ENCODE data around the gene GANAB.

The GANAB gene

DNA sequence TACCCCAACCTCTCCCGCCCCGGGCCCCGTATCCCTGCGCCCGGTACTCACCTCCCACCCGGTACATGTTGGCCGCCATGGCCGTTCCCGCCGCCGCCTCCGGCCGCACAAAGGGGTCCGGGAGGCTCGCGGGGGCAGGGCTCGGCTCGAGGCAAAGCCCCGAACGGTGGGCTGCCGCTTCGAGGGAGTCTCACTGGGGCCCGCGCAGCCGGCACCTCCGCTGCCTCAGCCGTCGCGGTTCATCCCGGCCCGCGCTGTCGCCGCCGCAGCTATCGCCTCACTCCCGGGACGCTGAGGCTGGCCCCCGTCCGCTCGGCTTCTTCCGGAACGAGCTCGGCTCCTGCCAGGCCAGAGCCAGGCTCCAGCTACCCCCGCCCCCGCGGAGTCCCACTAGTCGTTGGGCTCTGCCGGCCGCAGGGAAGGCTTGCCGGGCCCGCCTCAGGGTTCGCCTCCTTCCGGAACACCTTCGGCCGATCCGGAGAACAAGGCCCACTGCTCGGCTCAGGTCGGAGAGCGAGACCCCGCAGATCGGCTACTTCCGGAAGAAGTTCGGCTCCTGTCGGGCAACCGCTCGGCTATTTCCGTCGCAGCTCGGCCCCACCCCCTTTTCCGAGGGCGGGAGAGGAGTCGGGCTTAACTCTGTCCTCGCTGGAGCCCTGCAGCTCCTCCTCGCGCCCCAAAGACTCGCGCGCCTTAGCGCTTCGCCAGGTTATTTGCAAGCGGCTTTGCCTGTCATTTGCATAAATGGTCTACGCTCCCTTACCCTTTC, 44.9 kb downstream of the GANAB start, which contains the start of gene MTA2:
Gene MTA2, minus strand, starts transcription at position 494 of the 769 bp plus-strand sequence. Its CDS starts 415 bp downstream, at position 79.
- H3K4me2 ChIP-seq (ENCODE audit: low read depth, low read length, poor library complexity, severe bottlenecking): peak within 1 kb of the TSS; percentile 95
- H3F3A ChIP-seq (ENCODE audit: low read depth): no peaks in the 10 kb centered on the region
- H3K9ac ChIP-seq (ENCODE audit: low read depth, low read length, poor library complexity, severe bottlenecking): peak within 1 kb of the TSS; percentile 100
- H2AFZ ChIP-seq (ENCODE audit: low read length): peak within 1 kb of the TSS; percentile 67; the same call in 1 of the 2 replicates
- peaks cover 21% of the 10 kb centered on the region for H3K4me1 ChIP-seq (ENCODE audit: insufficient read depth, low read length, poor library complexity, severe bottlenecking)
- no peak for TF ChIP-seq EZH2phosphoT487 (IDR thresholded peaks at IDR 0.05; ENCODE audit: borderline replicate concordance)
- TF ChIP-seq, protein P1, sequence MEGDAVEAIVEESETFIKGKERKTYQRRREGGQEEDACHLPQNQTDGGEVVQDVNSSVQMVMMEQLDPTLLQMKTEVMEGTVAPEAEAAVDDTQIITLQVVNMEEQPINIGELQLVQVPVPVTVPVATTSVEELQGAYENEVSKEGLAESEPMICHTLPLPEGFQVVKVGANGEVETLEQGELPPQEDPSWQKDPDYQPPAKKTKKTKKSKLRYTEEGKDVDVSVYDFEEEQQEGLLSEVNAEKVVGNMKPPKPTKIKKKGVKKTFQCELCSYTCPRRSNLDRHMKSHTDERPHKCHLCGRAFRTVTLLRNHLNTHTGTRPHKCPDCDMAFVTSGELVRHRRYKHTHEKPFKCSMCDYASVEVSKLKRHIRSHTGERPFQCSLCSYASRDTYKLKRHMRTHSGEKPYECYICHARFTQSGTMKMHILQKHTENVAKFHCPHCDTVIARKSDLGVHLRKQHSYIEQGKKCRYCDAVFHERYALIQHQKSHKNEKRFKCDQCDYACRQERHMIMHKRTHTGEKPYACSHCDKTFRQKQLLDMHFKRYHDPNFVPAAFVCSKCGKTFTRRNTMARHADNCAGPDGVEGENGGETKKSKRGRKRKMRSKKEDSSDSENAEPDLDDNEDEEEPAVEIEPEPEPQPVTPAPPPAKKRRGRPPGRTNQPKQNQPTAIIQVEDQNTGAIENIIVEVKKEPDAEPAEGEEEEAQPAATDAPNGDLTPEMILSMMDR (conservative IDR thresholded peaks at IDR 0.05; ENCODE audit: low read length): no peak
- no peaks in the 10 kb centered on the region for H3K9me2 ChIP-seq (replicated peaks; ENCODE audit: low read depth, low read length)
- H3K79me2 ChIP-seq (ENCODE audit: insufficient read depth, low read length): peaks cover 46% of the 10 kb centered on the region
- no peaks in the 10 kb centered on the region for H3K9me3 ChIP-seq (ENCODE audit: insufficient read depth, low read depth, low read length)
- H4K20me1 ChIP-seq (ENCODE audit: insufficient read depth, low read length, poor library complexity, severe bottlenecking): peaks cover 29% of the 10 kb centered on the region
- H3K4me3 ChIP-seq (ENCODE audit: low read length, poor library complexity, severe bottlenecking): peak within 1 kb of the TSS; percentile 95
- H3K36me3 ChIP-seq (ENCODE audit: insufficient read depth, low read length): peaks cover 16% of the 10 kb centered on the region; the same call in 1 of the 2 replicates
- H3K27me3 ChIP-seq (ENCODE audit: insufficient read depth, low read length, poor library complexity, severe bottlenecking): peaks cover 8% of the 10 kb centered on the region

- H3K9ac ChIP-seq (ENCODE audit: low read depth, low read length, poor library complexity, severe bottlenecking): peak overlapping the region; percentile 100
- H3K9me3 ChIP-seq (ENCODE audit: insufficient read depth, low read depth, low read length): no peaks in the 10 kb centered on the region
- peaks cover 21% of the 10 kb centered on the region; the same call in 1 of the 2 replicates for H3K36me3 ChIP-seq (ENCODE audit: insufficient read depth, low read length)
- no peak for TF ChIP-seq EZH2phosphoT487 (IDR thresholded peaks at IDR 0.05; ENCODE audit: borderline replicate concordance)
- TF ChIP-seq, protein P1 (conservative IDR thresholded peaks at IDR 0.05; ENCODE audit: low read length): no peak
- H3K4me3 ChIP-seq (ENCODE audit: low read length, poor library complexity, severe bottlenecking): peak overlapping the region; percentile 95
- no peaks in the 10 kb centered on the region for H3F3A ChIP-seq (ENCODE audit: low read depth)
- peaks cover 21% of the 10 kb centered on the region for H3K4me1 ChIP-seq (ENCODE audit: insufficient read depth, low read length, poor library complexity, severe bottlenecking)
- H2AFZ ChIP-seq (ENCODE audit: low read length): peak overlapping the region; percentile 67; the same call in 1 of the 2 replicates
- H4K20me1 ChIP-seq (ENCODE audit: insufficient read depth, low read length, poor library complexity, severe bottlenecking): peaks cover 31% of the 10 kb centered on the region
- no peaks in the 10 kb centered on the region for H3K9me2 ChIP-seq (replicated peaks; ENCODE audit: low read depth, low read length)
- H3K4me2 ChIP-seq (ENCODE audit: low read depth, low read length, poor library complexity, severe bottlenecking): peak overlapping the region; percentile 95
- peaks cover 8% of the 10 kb centered on the region for H3K27me3 ChIP-seq (ENCODE audit: insufficient read depth, low read length, poor library complexity, severe bottlenecking)
- H3K79me2 ChIP-seq (ENCODE audit: insufficient read depth, low read length): peaks cover 51% of the 10 kb centered on the region
Observed at GRCh38 chr11:62601122-62601371, 45.4 kb downstream of the GANAB start.

DNA sequence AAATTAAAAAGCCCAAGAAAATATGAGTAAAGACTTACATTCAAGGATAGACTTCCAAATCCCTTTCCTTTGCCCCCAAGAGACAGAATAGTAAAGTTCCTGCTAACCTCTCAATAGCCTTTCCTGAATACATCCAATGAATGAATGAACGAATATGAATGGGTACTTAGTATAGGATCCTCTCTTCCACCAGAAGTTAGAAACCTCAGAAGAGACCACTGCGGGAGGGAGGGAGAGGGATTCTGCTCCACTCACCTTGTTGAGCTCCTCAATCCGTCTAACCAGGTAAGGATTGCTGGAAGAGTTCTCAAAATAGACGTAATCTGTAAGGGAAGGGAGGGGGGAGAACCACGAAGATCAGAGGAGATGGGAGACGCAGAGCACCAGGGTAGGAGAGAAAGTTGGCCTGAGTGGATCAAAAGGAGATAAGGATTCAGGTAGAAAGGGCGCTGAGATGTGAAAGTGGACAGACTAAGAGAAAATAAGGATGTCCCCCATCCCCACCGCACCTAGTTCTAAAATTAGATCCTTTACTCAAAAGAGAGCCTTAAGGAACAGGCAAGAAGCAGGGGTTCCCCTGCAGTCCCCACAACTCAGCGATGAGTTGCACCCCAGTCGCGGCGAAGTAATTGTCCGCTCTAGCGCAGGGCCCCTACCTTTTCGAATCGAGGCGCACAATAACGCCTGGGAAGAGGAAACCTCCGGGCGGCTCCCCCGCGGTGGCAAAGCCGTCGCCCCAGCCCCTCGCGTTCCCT, 45.9 kb downstream of the GANAB start:
- Histone ChIP-seq H4K20me1 (ENCODE audit: insufficient read depth, low read length, poor library complexity, severe bottlenecking) (peaks cover 32% of the 10 kb centered on the region), H2AFZ (ENCODE audit: low read length) (peak overlapping the region; percentile 67; the same call in 1 of the 2 replicates), H3K27me3 (ENCODE audit: insufficient read depth, low read length, poor library complexity, severe bottlenecking) (peaks cover 8% of the 10 kb centered on the region), H3K79me2 (ENCODE audit: insufficient read depth, low read length) (peaks cover 56% of the 10 kb centered on the region), H3K4me1 (ENCODE audit: insufficient read depth, low read length, poor library complexity, severe bottlenecking) (peaks cover 21% of the 10 kb centered on the region), H3K9me2 (replicated peaks; ENCODE audit: low read depth, low read length) (no peaks in the 10 kb centered on the region), H3K9me3 (ENCODE audit: insufficient read depth, low read depth, low read length) (no peaks in the 10 kb centered on the region), H3F3A (ENCODE audit: low read depth) (no peaks in the 10 kb centered on the region), H3K4me2 (ENCODE audit: low read depth, low read length, poor library complexity, severe bottlenecking) (peak overlapping the region; percentile 95), H3K9ac (ENCODE audit: low read depth, low read length, poor library complexity, severe bottlenecking) (peak overlapping the region; percentile 100), H3K36me3 (ENCODE audit: insufficient read depth, low read length) (peaks cover 26% of the 10 kb centered on the region; the same call in 1 of the 2 replicates), H3K4me3 (ENCODE audit: low read length, poor library complexity, severe bottlenecking) (peak overlapping the region; percentile 95)
- TF ChIP-seq, protein P1 (conservative IDR thresholded peaks at IDR 0.05; ENCODE audit: low read length): no peak
- TF ChIP-seq EZH2phosphoT487 (IDR thresholded peaks at IDR 0.05; ENCODE audit: borderline replicate concordance): no peak
